GM18867 (cell line): ENCODE measurements around the gene SPOCD1.
A peak's percentile ranks its signal among the peaks of the same experiment; 100 is the strongest.

Source experiments
- ATAC-seq: cut with Tn5 transposase; IDR thresholded peaks from one replicate; pipeline ENCODE4 v1.9.1; 2021; ENCODE audit warnings: mild to moderate bottlenecking, moderate library complexity; ENCODE audit not compliant: unreplicated experiment

SPOCD1 gene

DNA sequence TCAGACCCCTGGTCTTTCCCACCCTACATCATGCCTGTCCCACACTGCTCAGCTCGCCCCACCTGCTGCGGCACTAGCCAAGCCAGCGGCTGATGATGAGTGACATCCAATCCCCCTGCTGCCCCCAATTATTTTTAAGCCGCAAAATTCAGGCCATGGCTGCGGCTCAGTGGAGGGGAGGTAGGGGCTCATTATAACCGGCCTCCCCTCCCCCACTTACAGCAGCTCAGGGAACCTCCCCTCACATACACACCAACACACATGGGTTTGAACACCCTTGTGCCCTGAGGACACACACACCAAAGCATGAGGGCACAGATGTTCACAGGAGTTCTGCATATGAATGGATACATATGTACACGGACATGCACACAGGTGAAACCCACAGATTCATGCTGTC lies 57.0 kb downstream of the SPOCD1 start:
- ATAC-seq, result no peak

DNA sequence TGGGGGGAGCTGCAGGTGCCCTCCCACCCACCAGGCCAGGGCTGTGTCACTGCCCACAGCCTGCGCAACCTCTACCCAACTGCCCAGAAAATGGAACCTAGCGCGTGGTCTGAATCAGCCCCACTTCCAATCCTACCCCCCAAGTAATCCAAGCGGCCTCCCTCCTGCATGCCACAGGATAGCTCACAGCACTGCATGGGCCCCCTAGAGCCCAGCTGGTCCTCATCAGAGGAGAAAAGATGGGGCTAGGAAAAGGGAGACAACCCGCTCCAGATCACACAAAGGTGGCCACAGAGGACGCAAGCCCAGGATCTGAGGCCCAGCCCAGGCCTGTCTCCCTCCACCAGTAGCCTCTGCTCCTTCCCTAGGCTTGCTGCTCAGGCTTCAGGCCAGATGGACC lies 57.8 kb downstream of the SPOCD1 start:
- no peak for ATAC-seq

DNA sequence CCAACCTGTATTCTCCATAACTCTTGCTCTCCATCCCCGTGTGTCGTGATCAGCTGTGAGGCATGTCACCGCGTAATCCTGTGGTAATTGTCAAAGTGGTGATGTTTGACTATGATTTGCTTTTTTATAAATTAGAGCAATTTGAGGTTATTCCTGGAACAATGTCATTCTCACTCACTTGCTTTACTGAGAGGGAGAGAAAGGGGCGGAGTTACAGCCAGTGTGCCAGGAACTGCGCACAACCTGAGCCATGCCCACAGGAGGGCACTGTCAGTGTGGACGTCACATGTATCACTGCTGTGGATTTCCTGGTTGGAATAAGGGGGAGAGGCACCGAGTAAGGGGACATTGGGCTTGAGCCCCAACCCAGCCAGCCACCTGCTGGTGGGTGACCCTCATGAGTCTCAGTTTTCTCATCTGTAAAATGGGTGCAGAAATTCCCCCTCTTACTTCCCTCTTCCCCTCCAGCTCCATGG lies 58.6 kb downstream of the SPOCD1 start:
- ATAC-seq, result no peak

DNA sequence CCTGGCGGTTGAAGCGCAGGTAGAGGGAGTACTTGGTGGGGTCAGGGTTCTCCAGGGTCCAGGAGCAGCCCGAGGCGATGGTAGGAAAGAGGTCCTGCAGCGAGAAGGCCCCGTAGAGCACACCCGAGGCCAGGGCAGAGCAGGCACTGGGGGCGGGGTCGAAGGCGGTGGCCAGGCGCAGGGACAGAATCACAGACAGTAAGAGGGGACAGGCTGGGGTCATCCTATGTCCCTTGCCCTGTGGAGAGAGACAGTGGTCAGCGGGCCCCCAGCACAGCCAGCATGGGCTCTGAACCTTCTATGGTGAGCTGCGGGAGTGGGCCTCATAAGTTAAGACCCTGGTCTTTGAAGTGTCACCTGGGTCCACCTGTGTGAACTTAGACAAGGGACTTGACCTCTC lies 59.2 kb downstream of the SPOCD1 start:
- ATAC-seq, result no peak

DNA sequence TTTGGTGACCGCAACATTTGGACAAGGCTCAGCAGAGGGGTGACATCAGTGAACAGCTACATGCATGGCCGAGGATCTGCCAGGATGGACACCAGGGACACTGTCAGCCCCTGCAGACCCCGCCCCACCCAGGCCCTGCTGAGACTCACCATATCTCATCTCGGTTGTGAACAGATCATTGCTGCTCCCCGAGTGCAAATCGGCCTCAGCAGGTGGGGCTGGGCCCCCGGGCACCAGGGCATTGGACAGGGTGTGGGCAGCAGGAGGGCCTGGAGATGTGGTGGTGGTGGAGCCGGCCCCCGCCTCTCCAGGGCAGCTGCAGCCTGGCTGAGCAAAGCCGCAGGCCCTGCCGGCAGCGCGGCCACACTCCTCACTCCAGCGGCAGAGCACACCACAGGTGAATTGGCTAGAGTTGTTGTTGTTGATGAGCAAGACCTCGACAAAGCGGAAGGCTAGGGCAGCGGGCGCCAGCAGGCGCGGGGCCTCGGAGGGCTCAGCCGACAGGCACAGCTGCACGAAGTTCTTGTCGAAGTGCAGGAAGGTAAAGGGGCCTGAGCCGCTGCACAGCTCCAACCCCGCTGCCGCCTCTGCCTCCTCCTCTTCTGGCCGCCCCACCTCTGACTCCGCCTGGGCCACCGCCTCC lies 59.9 kb downstream of the SPOCD1 start:
- no peak for ATAC-seq

DNA sequence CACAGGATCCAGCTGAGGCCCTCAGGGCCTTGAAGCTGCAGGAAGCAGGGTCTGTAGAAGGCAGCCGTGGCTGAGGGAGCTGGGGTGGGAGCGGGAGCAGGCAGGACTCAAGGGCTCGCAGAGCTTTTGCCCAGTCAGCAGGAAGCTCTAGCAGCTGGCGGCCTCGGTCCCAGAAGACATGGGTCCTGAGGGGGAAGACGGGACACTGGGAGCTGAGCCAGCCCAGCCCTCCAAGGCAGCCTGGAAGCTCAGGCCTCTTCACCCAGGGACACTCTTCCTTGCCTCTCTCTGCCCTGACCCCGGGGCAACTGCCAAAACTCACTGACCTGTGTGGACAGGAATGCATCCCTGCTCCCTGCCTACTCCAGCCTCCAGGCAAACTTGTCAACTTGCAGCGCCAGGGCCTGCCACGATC lies 60.6 kb downstream of the SPOCD1 start:
- ATAC-seq, result no peak

DNA sequence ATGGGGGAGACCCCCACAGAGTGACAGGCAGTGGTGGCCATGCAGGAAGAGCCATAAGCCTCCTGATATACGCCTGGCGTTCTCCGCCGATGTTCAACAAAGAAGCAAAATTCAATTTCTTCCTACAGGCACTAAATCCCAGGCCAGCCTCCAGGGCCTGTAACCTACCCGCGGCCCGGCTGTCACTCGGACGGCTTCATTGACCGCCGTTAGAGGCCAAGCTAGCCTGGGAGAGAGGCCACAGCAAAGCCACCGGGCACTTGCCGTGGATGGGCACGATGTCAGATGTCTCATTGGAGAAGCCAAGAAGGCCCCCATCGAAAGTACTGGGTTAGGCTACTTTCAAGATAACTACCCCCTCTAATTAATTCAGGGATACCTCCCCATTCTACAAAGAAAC lies 61.4 kb downstream of the SPOCD1 start:
- ATAC-seq, result no peak

DNA sequence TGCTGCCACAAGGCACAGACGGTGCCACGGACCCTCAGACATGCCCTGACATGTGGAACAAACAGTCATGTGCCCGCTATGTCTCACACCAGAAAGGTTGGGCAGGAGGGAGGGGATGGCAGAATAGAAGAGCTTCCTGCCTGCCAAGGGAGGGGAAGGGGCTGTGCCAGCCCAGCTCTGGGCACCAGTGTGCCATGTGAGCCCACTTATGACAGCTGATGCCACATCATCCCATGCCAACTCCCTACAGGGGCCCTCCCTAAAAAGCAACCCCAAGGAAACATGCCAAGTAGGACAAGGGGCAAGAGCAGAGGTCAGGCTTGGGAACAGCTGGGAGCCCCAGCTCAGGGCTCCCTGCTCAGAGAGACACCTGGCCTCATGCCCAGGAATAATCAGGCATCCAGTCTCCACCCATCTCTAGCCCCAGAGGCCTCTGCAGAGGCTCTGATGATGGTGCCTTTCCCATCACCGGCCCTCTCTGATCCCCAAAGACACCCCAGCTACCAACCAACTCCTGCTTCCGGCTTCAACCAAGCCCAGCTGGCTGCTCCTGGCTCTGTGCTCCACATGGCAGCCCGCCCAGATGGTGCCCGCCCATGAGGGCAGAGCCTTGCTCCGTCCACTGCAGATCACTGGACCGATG lies 62.0 kb downstream of the SPOCD1 start:
- no peak for ATAC-seq

DNA sequence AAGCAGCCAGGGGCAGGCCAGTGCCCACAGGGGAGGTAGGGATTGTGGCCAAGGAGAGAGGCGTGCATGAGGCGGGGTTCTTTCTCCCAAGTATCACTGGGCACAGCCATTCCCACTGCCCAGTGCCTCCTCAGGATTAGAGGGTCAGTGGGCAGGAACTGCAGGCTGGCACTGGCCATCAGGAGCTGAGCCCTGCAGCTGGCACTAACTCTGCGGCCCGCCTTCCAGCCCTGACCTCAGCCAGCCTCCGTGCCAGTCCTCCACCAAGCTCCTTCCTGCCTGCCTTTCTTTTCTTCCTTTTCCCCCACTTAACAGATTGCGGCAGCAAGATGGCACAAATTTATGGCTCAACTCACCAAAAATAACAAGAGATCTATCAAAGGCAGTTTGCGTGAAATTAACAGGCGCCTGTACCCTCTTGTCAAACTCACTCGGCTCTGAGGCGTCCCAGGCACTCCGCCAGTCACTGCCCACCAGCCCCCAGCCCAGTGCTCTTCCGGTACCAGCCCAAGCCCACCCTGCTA lies 62.8 kb downstream of the SPOCD1 start:
- no peak for ATAC-seq

DNA sequence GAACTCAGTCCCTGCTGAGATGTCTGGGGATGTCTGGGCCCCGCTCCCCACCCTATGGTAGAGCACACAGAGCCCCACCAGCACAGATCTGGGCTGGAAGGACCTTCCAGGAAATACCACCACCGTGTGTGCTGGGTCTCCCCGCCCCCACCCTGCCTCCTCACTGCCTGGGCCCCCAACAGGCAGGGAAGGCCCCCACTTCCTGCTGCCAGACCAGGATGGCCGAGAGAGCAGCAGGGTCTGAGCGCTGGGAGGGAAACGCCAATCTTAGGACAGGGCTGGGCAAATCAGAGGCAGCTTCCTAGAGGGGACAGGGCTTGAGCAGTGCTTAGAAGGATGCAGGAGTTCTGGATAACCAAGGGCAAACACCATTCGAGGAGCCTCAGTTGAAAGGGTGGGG lies 63.6 kb downstream of the SPOCD1 start:
- ATAC-seq, result no peak

DNA sequence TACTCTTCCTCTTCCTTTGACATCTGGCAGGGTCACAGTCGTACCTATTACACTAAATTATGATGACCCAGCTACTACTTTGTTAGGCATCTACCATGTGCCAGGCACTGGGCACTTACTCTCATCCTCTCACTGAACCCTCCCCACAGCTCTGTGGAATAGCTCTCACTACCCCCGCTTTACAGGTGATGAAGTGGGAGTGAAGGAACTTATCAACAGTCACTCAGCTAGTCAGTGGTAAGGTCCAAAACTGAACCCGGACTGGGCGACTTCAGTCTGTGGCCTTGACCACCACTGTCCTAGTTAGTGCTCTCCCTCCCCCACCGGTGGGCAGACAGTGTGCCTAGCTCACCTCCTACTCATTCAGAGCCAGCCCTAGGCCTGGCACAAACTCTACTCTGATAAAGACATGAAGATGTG lies 64.0 kb downstream of the SPOCD1 start:
- no peak for ATAC-seq

DNA sequence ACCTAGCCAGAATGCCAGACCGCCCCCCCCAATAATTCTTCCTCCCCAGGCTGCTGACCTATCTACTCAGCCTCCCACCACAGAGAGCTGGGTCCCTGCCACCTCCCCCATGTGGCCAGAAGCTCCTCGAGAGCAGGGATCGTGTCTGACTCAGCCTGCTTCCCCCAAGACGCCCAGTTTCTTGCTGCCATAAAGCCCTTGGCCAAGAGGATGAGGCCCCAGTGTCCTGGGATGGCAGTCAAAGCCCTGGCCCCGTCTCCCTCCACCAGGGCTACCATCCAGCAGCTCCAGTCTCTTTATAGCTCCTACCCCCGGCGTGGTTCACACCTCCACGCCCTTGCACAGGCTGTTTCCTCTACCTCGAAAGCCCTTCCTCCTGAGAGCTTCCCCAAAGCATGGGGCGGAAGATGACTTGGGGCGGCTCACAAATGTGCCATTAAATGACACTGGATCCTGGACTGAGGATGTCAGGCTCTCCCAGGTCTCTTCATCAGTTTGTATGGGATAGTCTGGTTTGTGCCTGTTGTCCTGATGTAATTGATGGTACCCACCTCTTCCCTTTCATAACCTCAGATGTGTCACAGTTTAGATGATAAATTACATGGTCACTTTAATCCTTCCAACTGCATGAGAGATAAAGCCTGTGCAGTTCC lies 64.8 kb downstream of the SPOCD1 start:
- ATAC-seq, result no peak

DNA sequence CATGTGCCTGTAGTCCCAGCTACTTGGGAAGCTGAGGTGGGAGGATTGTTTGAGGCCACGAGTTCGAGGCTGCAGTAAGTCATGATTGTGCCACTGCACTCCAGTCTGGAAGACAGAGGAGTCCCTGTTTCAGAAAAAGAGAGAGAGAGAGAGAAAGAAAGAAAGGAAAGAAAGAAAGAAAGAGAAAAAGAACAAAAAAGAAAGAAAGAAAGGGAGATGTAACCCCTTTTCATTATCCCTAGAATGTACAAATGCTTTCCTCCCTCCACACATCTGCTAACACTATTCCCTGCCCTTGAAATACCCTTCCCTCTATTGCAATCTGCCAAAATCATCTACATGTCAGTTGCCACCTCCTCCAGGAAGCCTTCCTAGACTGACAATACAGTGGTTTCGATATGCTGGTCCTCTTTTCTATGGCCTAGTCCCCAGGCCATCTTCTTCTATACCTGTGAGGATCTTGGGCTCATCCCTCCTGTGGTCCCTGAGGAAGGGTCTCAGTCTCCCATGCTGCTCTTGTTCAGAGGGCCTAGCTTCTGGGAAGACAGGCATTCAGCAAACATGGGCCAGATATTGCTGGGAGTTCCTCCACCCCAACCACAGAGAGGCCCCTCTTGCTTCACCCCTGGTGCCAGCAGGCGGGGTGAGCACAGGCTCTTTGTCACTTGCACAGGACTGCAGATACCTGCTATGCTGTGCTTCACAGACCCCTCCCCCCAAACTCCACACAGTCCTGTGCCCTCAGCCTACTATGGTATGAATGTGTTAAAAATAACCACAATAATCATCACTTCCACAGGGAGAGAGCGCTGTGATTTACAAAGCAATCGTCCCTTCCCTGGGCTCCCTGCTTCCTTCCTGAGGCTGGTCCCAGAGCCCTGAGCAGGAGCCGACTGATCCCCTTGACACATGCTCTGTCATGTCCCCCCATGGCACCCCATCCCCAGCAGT lies 65.8 kb downstream of the SPOCD1 start:
- ATAC-seq, result no peak

DNA sequence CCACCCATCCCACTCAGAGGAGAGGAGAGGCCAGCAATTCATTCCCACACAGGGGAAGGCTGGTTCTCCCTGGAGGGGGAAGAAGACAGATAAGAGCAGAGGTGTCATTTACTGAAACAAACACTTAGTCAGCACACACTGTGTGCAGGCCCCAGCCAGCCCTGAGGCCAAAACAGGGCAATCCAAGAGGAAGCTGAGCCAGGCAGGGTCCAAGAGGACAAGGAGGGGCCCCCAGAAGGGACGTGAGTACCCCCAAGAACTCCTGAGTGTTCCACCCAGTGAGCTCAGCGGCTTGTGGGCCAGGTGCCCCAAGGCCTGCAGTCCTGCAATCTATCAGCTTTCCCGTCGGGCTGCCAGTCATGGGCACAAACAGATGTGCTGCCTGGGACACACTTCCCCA lies 67.5 kb downstream of the SPOCD1 start:
- no peak for ATAC-seq

DNA sequence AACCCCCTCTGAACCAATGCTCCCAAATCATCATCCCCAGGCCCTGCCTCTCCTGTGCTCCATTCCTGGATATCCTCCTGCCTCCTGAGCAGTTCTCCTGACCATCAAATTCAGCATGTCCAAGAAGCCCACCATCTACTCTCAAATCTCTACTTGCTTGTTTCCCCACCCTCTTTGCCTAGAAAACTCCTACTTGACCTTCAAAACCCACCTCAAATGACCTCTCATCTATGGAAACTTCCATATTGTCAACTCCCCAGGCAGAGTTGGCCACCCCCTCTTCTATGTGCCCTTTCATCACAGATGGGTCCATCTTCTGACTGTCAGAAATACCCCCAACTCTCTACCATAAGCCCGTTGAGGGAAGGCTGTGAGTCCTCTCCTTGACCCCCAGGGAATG lies 68.5 kb downstream of the SPOCD1 start:
- ATAC-seq, result no peak

DNA sequence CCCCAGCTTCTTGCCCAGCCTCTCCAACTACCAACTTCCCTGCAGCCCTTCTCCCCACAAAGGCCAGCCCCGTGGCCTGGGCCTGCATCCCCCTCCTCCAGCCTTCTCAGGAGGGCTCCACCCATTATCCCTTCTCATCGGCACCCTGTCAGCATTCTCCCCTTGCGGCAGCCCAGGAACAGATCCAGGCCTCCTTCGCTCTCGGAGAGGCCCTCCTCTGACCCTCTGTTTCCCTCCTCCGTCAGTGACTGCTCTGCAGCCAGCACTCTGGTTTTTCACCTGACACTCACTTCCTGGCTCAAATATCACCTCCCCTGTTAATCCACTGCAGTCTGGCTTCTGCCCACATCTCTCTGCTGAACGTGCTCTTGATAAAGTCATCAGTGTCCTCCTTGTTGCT lies 69.1 kb downstream of the SPOCD1 start:
- ATAC-seq, result no peak

DNA sequence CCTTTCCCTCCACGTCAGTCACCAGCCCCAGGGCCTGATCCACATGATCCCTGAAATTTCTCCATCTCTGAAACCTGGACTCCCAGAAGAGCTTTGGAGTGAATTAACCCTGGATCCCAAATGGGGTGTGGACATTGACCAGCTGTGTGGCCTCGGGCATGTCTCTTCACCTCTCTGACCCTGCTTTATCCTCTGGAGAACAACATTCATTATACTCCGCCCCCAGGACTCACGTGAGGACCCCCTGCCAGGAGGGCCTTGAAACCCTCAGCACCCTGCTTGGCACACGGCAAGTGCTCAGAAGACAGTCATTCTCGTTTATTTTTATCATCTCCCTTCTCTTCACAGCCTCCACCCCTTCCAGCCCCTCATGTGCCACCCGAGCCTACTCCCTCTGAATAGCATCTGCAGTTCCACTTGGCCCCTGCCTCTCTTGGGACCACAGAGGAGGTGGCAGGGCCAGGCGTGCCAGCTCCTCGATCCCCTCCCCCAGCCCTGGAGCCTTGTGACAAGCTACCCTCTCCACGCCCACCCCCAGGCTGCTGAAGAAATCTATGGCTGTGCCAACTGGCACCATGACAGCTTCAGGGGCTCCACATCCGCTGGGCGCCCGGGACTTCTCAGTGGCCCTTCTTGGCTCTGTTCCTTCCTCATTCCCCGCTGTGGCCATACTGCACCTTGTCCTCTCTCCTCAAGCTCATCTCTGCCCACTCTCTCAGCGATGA lies 69.7 kb downstream of the SPOCD1 start:
- ATAC-seq, result no peak

DNA sequence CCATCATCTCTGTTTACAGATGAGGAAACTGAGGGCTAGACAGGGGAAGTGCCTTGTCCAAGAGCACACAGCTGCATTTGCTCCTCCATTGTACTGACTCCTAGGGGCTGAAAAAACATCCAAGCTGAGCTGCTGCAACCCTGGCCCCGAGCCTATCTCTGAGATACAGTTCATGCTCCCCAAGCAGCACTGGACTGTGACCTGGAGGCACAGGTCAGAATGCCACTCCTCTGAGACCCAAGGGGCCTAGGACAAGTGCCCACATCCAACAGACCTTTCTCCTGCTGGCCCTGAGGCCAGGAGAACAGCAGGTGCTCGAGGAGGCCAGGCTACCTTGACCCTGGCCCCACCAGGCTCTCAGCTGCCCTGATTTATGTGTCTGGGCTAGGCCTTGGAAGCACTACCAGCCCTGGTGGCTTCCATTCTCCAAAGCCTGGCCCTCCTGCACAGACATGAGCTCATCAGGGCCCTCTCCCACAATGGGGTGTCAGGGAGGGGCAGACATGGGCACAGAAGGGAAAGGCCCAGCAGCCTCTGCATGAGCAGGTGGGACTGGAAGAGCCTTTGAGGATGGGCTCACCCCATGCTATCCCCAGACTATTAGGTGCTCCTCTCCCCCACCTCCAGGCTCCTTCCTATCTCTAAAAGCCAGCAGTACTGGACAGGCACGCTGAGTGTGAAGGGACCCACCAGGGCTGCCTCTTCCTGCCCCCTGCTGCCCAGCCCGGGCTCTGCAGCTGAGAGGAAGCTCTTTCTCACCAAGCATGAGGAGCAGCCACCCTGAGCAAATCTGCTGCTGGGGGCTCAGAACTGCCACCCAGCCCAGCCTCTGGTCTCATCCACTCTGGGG lies 70.5 kb downstream of the SPOCD1 start:
- ATAC-seq, result no peak

DNA sequence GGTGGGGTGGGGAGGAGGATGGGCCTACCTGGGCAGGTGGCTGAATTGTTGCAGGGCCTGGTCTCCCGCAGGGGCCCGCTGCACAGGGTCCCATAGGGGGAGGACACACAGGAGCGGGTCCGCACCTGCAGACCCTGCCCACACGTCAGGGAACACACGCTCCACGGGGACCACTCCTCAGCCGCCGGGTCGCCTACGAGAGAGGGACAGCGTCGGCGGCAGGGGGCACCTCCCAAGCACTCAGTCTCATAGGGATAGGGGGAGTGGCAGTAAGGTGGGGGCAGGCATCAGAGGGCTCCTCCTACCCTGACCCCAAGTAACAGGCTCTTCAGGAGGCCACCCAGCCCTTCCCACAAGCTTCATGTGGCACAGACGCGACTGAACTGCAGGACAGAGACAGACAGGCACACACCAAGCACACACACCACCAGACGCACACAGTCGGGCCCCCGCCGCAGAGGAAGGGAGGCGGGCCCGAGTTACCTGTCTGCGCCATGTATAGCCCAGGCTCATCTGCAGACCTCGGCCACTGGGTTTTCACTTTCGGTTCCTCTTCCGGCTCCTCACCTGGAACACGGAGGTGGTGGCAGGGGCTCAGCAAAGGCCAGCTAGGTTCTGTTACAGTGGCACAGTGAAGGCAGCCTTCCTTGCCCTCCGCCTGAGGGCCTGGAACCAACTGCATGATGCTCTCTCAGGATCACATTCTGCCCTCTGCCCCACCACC lies 71.5 kb downstream of the SPOCD1 start:
- ATAC-seq, result peak; percentile 69
